Liver (tissue), 3 donors: Measurements from ENCODE around the gene NDNF.

ENCODE experiments used
- EGR1 ChIP-seq, 2 donors: IDR thresholded peaks; 2 replicates each; pipeline ENCODE4 v1.6.1; 2016 to 2018; ENCODE audit warnings: antibody characterized with exemption in 2 of 2, low read depth in 2 of 2
- GABPA ChIP-seq, 2 donors: IDR thresholded peaks in 1 of 2; conservative IDR thresholded peaks in 1 of 2; 2 replicates each; pipeline ENCODE4 v1.6.1; 2016; ENCODE audit warnings: antibody characterized with exemption in 2 of 2, mild to moderate bottlenecking in 1 of 2, moderate library complexity in 1 of 2
- HNF4G ChIP-seq: IDR thresholded peaks from 2 replicates; pipeline ENCODE4 v1.6.1; 2016; ENCODE audit warnings: antibody characterized with exemption
- JUND ChIP-seq, 2 donors: IDR thresholded peaks; 2 replicates each; pipeline ENCODE4 v1.6.1; 2016; ENCODE audit warnings: antibody characterized with exemption in 2 of 2
- MAX ChIP-seq: IDR thresholded peaks from 2 replicates; pipeline ENCODE4 v1.6.1; 2016; ENCODE audit warnings: antibody characterized with exemption
- NR2F2 ChIP-seq: IDR thresholded peaks from 2 replicates; pipeline ENCODE4 v1.6.1; 2016; ENCODE audit warnings: antibody characterized with exemption
- RAD21 ChIP-seq, 2 donors: IDR thresholded peaks; 2 replicates each; pipeline ENCODE4 v1.6.1; 2016; ENCODE audit warnings: antibody characterized with exemption in 2 of 2, mild to moderate bottlenecking in 2 of 2
- RXRA ChIP-seq, 2 donors: IDR thresholded peaks; 2 replicates each; pipeline ENCODE4 v1.6.1; 2017 to 2018; ENCODE audit warnings: antibody characterized with exemption in 2 of 2, mild to moderate bottlenecking in 1 of 2
- TAF1 ChIP-seq: conservative IDR thresholded peaks from 2 replicates; pipeline ENCODE4 v1.6.1; 2016; ENCODE audit warnings: antibody characterized with exemption, mild to moderate bottlenecking
- ZBTB33 ChIP-seq: IDR thresholded peaks from 2 replicates; pipeline ENCODE4 v1.6.1; 2016; ENCODE audit warnings: antibody characterized with exemption
- TF ChIP-seq, protein P1 (sequence below): fragments of 150-350 bp; IDR thresholded peaks from 2 replicates; pipeline ENCODE4 v1.5.1; 2017; ENCODE audit warnings: improper control_type of control experiment, low read depth, low read length; ENCODE audit not compliant: missing input control
- TF ChIP-seq, protein P2 (sequence below): IDR thresholded peaks from 2 replicates; pipeline ENCODE4 v1.6.1; 2016; ENCODE audit warnings: antibody characterized with exemption, mild to moderate bottlenecking
- TF ChIP-seq, protein P3 (sequence below): IDR thresholded peaks from 2 replicates; pipeline ENCODE4 v1.6.1; 2016; ENCODE audit warnings: antibody characterized with exemption
- donor health status: healthy.
- donor health status: healthy.

DNA sequence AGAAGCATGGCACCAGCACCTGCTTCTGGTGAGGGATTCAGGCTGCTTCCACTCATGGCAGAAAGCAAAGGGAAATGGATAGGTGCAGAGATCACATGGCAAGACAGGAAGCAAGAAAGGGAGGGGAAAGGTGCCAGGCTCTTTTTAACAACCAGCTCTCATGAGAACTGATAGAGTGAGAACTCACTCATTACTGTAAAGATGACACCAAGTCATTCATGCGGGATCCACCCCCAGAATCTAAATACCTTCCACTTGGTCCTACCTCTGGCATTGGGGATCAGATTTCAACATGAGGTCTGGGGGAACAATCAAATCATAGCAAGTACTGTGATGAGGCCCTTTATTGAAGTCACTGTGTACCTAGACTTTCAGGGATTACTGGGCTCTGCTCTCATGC is 77.8 kb downstream of the NDNF start:
- TF ChIP-seq, protein P1, sequence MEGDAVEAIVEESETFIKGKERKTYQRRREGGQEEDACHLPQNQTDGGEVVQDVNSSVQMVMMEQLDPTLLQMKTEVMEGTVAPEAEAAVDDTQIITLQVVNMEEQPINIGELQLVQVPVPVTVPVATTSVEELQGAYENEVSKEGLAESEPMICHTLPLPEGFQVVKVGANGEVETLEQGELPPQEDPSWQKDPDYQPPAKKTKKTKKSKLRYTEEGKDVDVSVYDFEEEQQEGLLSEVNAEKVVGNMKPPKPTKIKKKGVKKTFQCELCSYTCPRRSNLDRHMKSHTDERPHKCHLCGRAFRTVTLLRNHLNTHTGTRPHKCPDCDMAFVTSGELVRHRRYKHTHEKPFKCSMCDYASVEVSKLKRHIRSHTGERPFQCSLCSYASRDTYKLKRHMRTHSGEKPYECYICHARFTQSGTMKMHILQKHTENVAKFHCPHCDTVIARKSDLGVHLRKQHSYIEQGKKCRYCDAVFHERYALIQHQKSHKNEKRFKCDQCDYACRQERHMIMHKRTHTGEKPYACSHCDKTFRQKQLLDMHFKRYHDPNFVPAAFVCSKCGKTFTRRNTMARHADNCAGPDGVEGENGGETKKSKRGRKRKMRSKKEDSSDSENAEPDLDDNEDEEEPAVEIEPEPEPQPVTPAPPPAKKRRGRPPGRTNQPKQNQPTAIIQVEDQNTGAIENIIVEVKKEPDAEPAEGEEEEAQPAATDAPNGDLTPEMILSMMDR: no peak
- TF ChIP-seq, protein P2, sequence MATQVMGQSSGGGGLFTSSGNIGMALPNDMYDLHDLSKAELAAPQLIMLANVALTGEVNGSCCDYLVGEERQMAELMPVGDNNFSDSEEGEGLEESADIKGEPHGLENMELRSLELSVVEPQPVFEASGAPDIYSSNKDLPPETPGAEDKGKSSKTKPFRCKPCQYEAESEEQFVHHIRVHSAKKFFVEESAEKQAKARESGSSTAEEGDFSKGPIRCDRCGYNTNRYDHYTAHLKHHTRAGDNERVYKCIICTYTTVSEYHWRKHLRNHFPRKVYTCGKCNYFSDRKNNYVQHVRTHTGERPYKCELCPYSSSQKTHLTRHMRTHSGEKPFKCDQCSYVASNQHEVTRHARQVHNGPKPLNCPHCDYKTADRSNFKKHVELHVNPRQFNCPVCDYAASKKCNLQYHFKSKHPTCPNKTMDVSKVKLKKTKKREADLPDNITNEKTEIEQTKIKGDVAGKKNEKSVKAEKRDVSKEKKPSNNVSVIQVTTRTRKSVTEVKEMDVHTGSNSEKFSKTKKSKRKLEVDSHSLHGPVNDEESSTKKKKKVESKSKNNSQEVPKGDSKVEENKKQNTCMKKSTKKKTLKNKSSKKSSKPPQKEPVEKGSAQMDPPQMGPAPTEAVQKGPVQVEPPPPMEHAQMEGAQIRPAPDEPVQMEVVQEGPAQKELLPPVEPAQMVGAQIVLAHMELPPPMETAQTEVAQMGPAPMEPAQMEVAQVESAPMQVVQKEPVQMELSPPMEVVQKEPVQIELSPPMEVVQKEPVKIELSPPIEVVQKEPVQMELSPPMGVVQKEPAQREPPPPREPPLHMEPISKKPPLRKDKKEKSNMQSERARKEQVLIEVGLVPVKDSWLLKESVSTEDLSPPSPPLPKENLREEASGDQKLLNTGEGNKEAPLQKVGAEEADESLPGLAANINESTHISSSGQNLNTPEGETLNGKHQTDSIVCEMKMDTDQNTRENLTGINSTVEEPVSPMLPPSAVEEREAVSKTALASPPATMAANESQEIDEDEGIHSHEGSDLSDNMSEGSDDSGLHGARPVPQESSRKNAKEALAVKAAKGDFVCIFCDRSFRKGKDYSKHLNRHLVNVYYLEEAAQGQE: no peak
- no peak for TF ChIP-seq MAX
- TF ChIP-seq RAD21 (IDR thresholded peaks at IDR 0.05): no peak
- no peak for TF ChIP-seq EGR1 (IDR thresholded peaks at IDR 0.05; ENCODE audit: low read depth in 2 of 2)
- no peak for TF ChIP-seq RXRA (IDR thresholded peaks at IDR 0.05)
- no peak for TF ChIP-seq TAF1
- no peak for TF ChIP-seq ZBTB33
- no peak for TF ChIP-seq GABPA (IDR thresholded peaks at IDR 0.05 in 1 of 2, conservative IDR thresholded peaks at IDR 0.05 in 1 of 2)
- TF ChIP-seq, protein P3, sequence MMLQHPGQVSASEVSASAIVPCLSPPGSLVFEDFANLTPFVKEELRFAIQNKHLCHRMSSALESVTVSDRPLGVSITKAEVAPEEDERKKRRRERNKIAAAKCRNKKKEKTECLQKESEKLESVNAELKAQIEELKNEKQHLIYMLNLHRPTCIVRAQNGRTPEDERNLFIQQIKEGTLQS: no peak
- TF ChIP-seq HNF4G: no peak
- no peak for TF ChIP-seq JUND (IDR thresholded peaks at IDR 0.05)
- TF ChIP-seq NR2F2: no peak
